ENCODE data around the gene AKT1.

AKT1 gene

GRCh38 chr14:104786091-104786586, 9.4 kb downstream of the AKT1 start:
- no peak overlapping the region for H3K27ac ChIP-seq
- TF ChIP-seq ZFX (IDR thresholded peaks at IDR 0.05; ENCODE audit: borderline replicate concordance), result no peak
- no peak for TF ChIP-seq CTCF (IDR thresholded peaks at IDR 0.05)

- TF ChIP-seq ZFX (IDR thresholded peaks at IDR 0.05; ENCODE audit: borderline replicate concordance) (no peak), CTCF (IDR thresholded peaks at IDR 0.05) (no peak)
- H3K27ac ChIP-seq, result no peak overlapping the region
Observed at GRCh38 chr14:104785708-104786080, 9.9 kb downstream of the AKT1 start.

GRCh38 chr14:104784846-104785707, 10.5 kb downstream of the AKT1 start:
- TF ChIP-seq ZFX (IDR thresholded peaks at IDR 0.05; ENCODE audit: borderline replicate concordance) (no peak), CTCF (IDR thresholded peaks at IDR 0.05) (no peak)
- H3K27ac ChIP-seq, result no peak overlapping the region

- no peak for TF ChIP-seq ZFX (IDR thresholded peaks at IDR 0.05; ENCODE audit: borderline replicate concordance)
- no peak for TF ChIP-seq CTCF (IDR thresholded peaks at IDR 0.05)
- no peak overlapping the region for H3K27ac ChIP-seq
Observed at GRCh38 chr14:104784218-104784568, 11.4 kb downstream of the AKT1 start.

- H3K27ac ChIP-seq, result no peak overlapping the region
- TF ChIP-seq CTCF (IDR thresholded peaks at IDR 0.05), result no peak
Observed at GRCh38 chr14:104783484-104784217, 11.9 kb downstream of the AKT1 start.

GRCh38 chr14:104782808-104783139, 12.8 kb downstream of the AKT1 start:
- no peak overlapping the region for H3K27ac ChIP-seq
- TF ChIP-seq ZFX (IDR thresholded peaks at IDR 0.05; ENCODE audit: borderline replicate concordance) (no peak), CTCF (IDR thresholded peaks at IDR 0.05) (no peak)
